ENCODE results near the gene USP28. TPM values are rescaled to one million over a fixed set of nuclear protein-coding genes. Genes with fewer than 3 reads are reported as not detected.
"Not testable (repeated sequence)": the region's sequence is repeated elsewhere in the genome, so short reads cannot be mapped to it uniquely, and the experiment has no call there.

The USP28 gene
- total and polyA plus RNA-seq, 2 donors, result 7.4 to 13.6 TPM

DNA sequence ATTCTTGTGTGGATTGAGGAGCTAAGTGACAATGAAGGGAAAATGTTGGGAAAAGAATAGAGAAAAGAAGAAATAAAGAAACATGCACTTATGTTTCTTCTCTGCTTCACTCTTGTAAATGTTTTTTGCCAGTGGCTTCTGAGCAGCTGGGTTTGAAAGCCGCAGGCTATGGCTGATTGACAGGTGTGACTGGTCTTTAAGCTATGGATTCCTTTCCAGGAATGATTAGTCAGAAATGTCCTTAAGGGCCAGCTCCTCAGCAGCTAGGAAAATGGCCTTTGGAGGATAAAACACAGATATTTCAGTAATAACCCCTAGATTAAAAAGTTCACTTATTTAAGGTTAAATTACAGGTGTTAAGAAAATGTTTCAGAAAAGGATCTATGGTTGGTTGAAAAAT is 6.5 kb upstream of the USP28 start:
- WGBS, result 94% methylated on average over 1 of the region's 1 CpG
- Histone ChIP-seq H3K4me3 (ENCODE audit: low read length in 2 of 2) (no peak overlapping the region), H3K36me3 (ENCODE audit: control insufficient read depth in 2 of 2, insufficient read depth in 2 of 2, low read length in 1 of 2) (no peaks in the 10 kb centered on the region), H3K27ac (ENCODE audit: low read depth in 1 of 2, low read length in 1 of 2) (no peak overlapping the region), H3K4me1 (ENCODE audit: control insufficient read depth in 2 of 2, insufficient read depth in 2 of 2, low read length in 2 of 2) (peaks cover 0 to 5% of the 10 kb centered on the region in 2 donors), H3K27me3 (ENCODE audit: control insufficient read depth in 2 of 2, insufficient read depth in 1 of 2, low read length in 1 of 2) (no peaks in the 10 kb centered on the region), H3K9me3 (ENCODE audit: control insufficient read depth in 2 of 2, insufficient read depth in 1 of 2, low read length in 1 of 2) (peaks cover 0 to 8% of the 10 kb centered on the region in 2 donors)
- no peak for DNase-seq (ENCODE audit: low read depth in 6 of 9, low spot score in 9 of 9)

DNA sequence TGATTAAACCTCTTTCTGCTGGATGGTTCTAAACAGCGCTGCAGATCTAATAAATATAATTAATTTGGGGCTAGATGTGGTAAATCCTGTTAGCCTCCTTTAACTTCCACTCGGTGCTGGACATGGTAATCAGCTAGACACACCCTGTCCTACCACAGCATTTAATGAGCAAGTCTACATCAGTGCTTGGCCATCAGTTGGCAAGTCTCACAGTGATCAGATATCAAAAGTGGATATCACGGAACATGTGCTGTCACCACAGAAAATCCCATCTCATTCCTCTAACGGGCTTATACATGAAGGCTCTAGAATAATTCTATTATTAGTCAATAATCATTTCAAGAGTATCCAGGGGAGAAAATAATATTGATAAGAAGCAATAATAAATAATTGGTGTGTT is 5.6 kb upstream of the USP28 start:
- no peaks in the 10 kb centered on the region for H3K36me3 ChIP-seq (ENCODE audit: control insufficient read depth in 2 of 2, insufficient read depth in 2 of 2, low read length in 1 of 2)
- peaks cover 0 to 5% of the 10 kb centered on the region in 2 donors for H3K4me1 ChIP-seq (ENCODE audit: control insufficient read depth in 2 of 2, insufficient read depth in 2 of 2, low read length in 2 of 2)
- WGBS, result 94% methylated on average over 4 of the region's 4 CpGs
- no peak for DNase-seq (ENCODE audit: low read depth in 6 of 9, low spot score in 9 of 9)
- H3K4me3 ChIP-seq (ENCODE audit: low read length in 2 of 2), result no peak overlapping the region
- H3K27ac ChIP-seq (ENCODE audit: low read depth in 1 of 2, low read length in 1 of 2), result no peak overlapping the region
- peaks cover 0 to 8% of the 10 kb centered on the region in 2 donors for H3K9me3 ChIP-seq (ENCODE audit: control insufficient read depth in 2 of 2, insufficient read depth in 1 of 2, low read length in 1 of 2)
- no peaks in the 10 kb centered on the region for H3K27me3 ChIP-seq (ENCODE audit: control insufficient read depth in 2 of 2, insufficient read depth in 1 of 2, low read length in 1 of 2)

DNA sequence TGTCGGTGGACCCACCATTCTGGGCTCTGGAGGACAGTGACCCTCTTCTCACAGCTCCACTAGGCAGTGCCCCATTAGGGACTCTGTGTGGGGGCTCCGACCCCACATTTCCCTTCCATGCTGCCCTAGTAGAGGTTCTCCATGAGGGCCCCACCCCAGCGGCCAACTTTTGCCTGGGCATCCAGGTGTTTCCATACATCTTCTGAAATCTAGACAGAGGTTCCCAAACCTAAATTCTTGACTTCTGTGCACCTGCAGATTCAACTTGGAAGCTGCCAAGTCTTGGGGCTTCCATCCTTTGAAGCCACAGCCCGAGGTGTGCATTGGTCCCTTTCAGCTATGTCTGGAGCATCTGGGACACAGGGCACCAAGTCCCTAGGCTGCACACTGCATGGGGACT is 4.1 kb upstream of the USP28 start:
- H3K27ac ChIP-seq (ENCODE audit: low read depth in 1 of 2, low read length in 1 of 2); H3K27me3 ChIP-seq (ENCODE audit: control insufficient read depth in 2 of 2, insufficient read depth in 1 of 2, low read length in 1 of 2); H3K4me1 ChIP-seq (ENCODE audit: control insufficient read depth in 2 of 2, insufficient read depth in 2 of 2, low read length in 2 of 2); H3K36me3 ChIP-seq (ENCODE audit: control insufficient read depth in 2 of 2, insufficient read depth in 2 of 2, low read length in 1 of 2); H3K4me3 ChIP-seq (ENCODE audit: low read length in 2 of 2); H3K9me3 ChIP-seq (ENCODE audit: control insufficient read depth in 2 of 2, insufficient read depth in 1 of 2, low read length in 1 of 2); DNase-seq (ENCODE audit: low read depth in 6 of 9, low spot score in 9 of 9): not testable (repeated sequence)
- 96% methylated on average over 4 of the region's 4 CpGs for WGBS

DNA sequence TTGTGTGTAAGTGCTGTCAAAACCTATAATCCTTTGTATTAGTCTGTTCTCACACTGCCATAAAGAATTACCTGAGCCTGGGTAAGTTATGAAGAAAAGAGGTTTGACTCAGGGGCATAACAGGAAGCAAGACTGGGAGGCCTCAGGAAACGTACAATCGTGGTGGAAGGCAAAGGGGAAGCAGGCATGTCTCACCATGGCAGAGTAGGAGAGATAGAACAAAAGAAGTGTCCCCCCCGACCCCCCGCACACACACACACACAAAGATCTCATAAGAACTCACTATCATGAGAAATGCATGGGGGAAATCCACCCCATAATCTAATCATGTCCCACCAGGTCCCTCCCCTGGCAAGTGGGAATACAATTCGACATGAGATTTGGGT is 2.3 kb upstream of the USP28 start:
- DNase-seq (ENCODE audit: low read depth in 6 of 9, low spot score in 9 of 9), result no peak
- 63% methylated on average over 5 of the region's 5 CpGs for WGBS

DNA sequence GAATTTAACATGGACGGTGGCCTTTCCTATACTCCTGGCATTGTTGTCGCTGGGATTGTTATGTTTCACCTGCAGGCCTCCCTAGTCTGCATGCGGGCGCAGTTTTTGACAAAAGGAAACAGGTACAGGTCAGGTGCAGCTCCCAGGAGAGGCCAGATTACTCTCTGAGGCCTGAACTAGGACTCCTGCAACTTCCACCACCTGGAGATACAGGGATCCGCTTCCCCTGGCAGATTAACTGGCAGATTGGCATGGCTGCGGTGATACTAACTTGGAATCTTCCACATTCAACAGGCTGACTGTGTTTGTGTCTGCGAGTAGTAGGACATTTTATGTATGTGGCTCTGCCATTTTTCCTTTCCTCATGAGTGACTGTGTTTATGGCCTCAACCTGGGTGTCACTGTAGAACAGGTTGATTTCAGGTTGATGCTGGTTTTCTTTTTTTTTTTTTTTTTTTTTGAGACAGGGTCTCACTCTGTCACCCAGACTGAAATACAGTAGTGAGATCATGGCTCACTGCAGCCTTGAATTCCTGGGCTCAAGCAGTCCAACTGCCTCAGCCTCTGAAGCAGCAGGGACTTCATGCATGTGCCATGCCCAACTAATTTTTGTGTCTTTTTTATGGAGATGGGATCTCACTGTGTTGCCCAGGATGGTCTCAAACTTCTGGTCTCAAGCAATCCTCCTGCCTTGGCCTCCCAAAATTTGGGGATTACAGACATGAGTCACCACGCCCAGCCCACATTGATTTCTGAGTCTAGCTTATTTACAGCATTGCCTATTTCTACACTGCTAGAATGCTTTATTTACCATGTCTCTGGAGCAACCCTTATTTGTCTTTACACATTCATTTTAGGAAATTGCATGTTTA is 1.7 kb upstream of the USP28 start:
- WGBS, result 98% methylated on average over 8 of the region's 8 CpGs
- Histone ChIP-seq H3K9me3 (ENCODE audit: control insufficient read depth in 2 of 2, insufficient read depth in 1 of 2, low read length in 1 of 2) (peaks cover 0 to 8% of the 10 kb centered on the region in 2 donors), H3K4me1 (ENCODE audit: control insufficient read depth in 2 of 2, insufficient read depth in 2 of 2, low read length in 2 of 2) (peaks cover 2 to 7% of the 10 kb centered on the region in 2 donors), H3K27me3 (ENCODE audit: control insufficient read depth in 2 of 2, insufficient read depth in 1 of 2, low read length in 1 of 2) (no peaks in the 10 kb centered on the region), H3K27ac (ENCODE audit: low read depth in 1 of 2, low read length in 1 of 2) (peak overlapping the region in 1 of 2 donors; percentile 7), H3K36me3 (ENCODE audit: control insufficient read depth in 2 of 2, insufficient read depth in 2 of 2, low read length in 1 of 2) (no peaks in the 10 kb centered on the region), H3K4me3 (ENCODE audit: low read length in 2 of 2) (no peak overlapping the region)
- no peak for DNase-seq (ENCODE audit: low read depth in 6 of 9, low spot score in 9 of 9)

More for the DNA sequence above, 2.3 kb upstream of the USP28 start:
- Histone ChIP-seq H3K36me3 (ENCODE audit: control insufficient read depth in 2 of 2, insufficient read depth in 2 of 2, low read length in 1 of 2) (no peaks in the 10 kb centered on the region), H3K9me3 (ENCODE audit: control insufficient read depth in 2 of 2, insufficient read depth in 1 of 2, low read length in 1 of 2) (peaks cover 0 to 8% of the 10 kb centered on the region in 2 donors), H3K4me1 (ENCODE audit: control insufficient read depth in 2 of 2, insufficient read depth in 2 of 2, low read length in 2 of 2) (peaks cover 2 to 7% of the 10 kb centered on the region in 2 donors), H3K27ac (ENCODE audit: low read depth in 1 of 2, low read length in 1 of 2) (peak overlapping the region in 1 of 2 donors; percentile 7), H3K27me3 (ENCODE audit: control insufficient read depth in 2 of 2, insufficient read depth in 1 of 2, low read length in 1 of 2) (no peaks in the 10 kb centered on the region), H3K4me3 (ENCODE audit: low read length in 2 of 2) (no peak overlapping the region)

DNA sequence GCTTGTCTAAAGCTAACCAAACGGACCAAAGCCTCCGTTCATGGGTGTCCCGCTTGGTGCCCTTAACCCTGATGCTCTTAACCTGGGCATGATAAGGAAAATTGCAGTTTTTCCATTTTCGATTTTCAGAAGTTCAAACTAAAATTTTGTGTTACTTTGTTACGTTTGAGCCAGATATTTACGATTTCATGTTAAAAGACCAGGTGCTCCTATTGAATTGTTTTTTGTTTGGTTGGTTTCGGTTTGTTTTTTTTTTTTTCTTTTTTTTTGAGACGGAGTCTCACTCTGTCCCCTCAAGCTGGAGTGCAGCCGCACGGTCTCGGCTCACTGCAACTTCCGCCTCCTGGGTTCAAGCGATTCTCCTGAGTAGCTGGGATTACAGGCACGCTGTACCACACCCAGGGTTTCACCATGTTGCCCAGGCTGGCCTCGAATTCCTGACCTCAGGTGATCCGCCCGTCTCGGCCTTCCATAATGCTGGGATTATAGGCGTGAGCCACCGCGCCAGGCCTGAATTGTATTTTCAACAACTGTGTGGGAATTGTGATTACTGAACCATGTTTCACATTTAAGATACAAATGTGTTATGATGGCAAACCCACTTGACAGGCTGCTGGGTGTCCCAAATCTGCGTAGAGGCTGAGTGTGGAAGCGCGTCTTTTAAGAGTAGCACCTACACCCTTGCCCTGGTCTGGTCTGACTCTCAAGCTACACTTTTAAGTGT is 864 bp upstream of the USP28 start:
- no peak for DNase-seq (ENCODE audit: low read depth in 6 of 9, low spot score in 9 of 9)
- Histone ChIP-seq H3K4me3 (ENCODE audit: low read length in 2 of 2) (peak overlapping the region; percentile 77 to 90), H3K9me3 (ENCODE audit: control insufficient read depth in 2 of 2, insufficient read depth in 1 of 2, low read length in 1 of 2) (peaks cover 0 to 8% of the 10 kb centered on the region in 2 donors), H3K27ac (ENCODE audit: low read depth in 1 of 2, low read length in 1 of 2) (peak overlapping the region; percentile 69 to 84), H3K4me1 (ENCODE audit: control insufficient read depth in 2 of 2, insufficient read depth in 2 of 2, low read length in 2 of 2) (peaks cover 2 to 7% of the 10 kb centered on the region in 2 donors), H3K27me3 (ENCODE audit: control insufficient read depth in 2 of 2, insufficient read depth in 1 of 2, low read length in 1 of 2) (no peaks in the 10 kb centered on the region), H3K36me3 (ENCODE audit: control insufficient read depth in 2 of 2, insufficient read depth in 2 of 2, low read length in 1 of 2) (no peaks in the 10 kb centered on the region)
- 87% methylated on average over 24 of the region's 24 CpGs for WGBS

DNA sequence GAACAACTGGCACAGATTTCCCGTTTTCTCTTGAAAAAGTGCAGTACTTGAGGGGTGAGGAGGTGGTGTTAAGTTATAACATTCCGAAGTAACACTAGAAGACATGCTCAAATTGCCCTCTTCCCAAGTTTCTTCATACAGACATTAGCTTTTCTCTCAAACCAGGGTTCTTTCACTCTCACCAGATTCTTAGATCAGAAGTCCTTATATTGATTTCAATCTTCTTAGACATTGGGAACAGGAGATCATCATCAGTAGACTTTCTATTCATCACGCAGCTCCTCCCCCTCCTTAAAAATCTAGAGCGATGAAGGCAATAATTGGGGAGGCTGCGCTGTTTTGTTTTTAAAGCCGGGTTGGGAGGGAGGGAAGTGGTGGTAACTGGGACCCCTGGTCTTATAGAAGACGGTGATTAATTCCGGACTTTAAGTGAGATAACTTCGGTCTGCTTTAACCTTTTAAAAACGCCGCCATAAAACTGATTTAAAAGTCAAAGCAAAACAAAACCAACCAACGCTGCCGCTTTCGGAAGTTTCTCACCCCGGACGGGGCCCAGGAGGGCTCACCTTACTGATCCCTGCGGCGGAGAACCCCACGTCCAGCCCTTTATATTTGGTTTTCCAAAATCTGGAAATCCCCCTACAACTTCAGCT is 665 bp downstream of the USP28 start:
- Histone ChIP-seq H3K4me3 (ENCODE audit: low read length in 2 of 2) (peak overlapping the region; percentile 75 to 90), H3K27me3 (ENCODE audit: control insufficient read depth in 2 of 2, insufficient read depth in 1 of 2, low read length in 1 of 2) (no peaks in the 10 kb centered on the region), H3K9me3 (ENCODE audit: control insufficient read depth in 2 of 2, insufficient read depth in 1 of 2, low read length in 1 of 2) (peaks cover 0 to 8% of the 10 kb centered on the region in 2 donors), H3K4me1 (ENCODE audit: control insufficient read depth in 2 of 2, insufficient read depth in 2 of 2, low read length in 2 of 2) (peaks cover 2 to 7% of the 10 kb centered on the region in 2 donors), H3K27ac (ENCODE audit: low read depth in 1 of 2, low read length in 1 of 2) (peak overlapping the region; percentile 4 to 64), H3K36me3 (ENCODE audit: control insufficient read depth in 2 of 2, insufficient read depth in 2 of 2, low read length in 1 of 2) (no peaks in the 10 kb centered on the region)
- DNase-seq (ENCODE audit: low read depth in 6 of 9, low spot score in 9 of 9), result peak in 4 of 9 donors; percentile 5 to 48 (median 12)
- WGBS, result 5% methylated on average over 19 of the region's 19 CpGs

DNA sequence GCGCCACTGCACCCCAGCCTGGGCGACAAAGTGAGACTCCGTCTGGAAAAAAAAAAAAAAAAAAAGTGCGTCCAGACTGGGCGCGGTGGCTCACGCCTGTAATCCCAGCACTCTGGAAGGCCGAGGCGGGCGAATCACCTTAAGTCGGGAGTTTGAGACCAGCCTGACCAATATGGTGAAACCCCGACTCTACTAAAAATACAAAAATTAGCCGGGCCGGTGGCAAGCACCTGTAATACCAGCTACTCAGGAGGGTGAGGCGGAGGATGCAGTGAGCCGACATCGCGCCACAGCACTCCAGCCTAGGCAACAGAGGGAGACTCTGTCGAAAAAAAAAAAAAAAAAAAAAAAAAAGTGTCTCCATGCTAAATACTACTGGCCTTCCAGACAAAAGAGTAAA is 1.3 kb downstream of the USP28 start:
- no peak for DNase-seq (ENCODE audit: low read depth in 6 of 9, low spot score in 9 of 9)
- Histone ChIP-seq H3K36me3 (ENCODE audit: control insufficient read depth in 2 of 2, insufficient read depth in 2 of 2, low read length in 1 of 2) (no peaks in the 10 kb centered on the region), H3K9me3 (ENCODE audit: control insufficient read depth in 2 of 2, insufficient read depth in 1 of 2, low read length in 1 of 2) (peaks cover 0 to 4% of the 10 kb centered on the region in 2 donors), H3K4me1 (ENCODE audit: control insufficient read depth in 2 of 2, insufficient read depth in 2 of 2, low read length in 2 of 2) (peaks cover 2 to 7% of the 10 kb centered on the region in 2 donors), H3K27me3 (ENCODE audit: control insufficient read depth in 2 of 2, insufficient read depth in 1 of 2, low read length in 1 of 2) (no peaks in the 10 kb centered on the region), H3K27ac (ENCODE audit: low read depth in 1 of 2, low read length in 1 of 2) (no peak overlapping the region), H3K4me3 (ENCODE audit: low read length in 2 of 2) (no peak overlapping the region)
- WGBS, result 94% methylated on average over 18 of the region's 19 CpGs

DNA sequence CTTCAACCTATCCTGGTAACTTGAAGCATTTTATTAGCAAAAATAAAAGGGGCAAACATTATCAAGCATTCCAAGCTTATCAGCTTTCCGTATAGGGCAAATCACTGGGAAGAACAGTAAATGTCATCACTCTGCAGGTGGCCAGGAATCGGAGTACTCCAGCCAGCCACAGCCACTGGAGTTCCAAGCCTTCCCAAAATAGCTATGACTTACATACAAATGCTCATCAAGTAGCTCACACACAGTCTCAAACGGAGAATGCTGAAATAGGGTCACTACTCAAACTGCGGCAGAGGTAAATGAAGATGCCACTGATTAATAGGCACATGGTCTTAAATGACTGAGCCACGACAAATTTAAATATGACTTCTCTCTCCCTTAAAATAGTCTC is 2.1 kb downstream of the USP28 start:
- 94% methylated on average over 5 of the region's 5 CpGs for WGBS
- no peaks in the 10 kb centered on the region for H3K36me3 ChIP-seq (ENCODE audit: control insufficient read depth in 2 of 2, insufficient read depth in 2 of 2, low read length in 1 of 2)
- no peak overlapping the region for H3K4me3 ChIP-seq (ENCODE audit: low read length in 2 of 2)
- H3K9me3 ChIP-seq (ENCODE audit: control insufficient read depth in 2 of 2, insufficient read depth in 1 of 2, low read length in 1 of 2), result peaks cover 0 to 3% of the 10 kb centered on the region in 2 donors
- H3K27me3 ChIP-seq (ENCODE audit: control insufficient read depth in 2 of 2, insufficient read depth in 1 of 2, low read length in 1 of 2), result no peaks in the 10 kb centered on the region
- peaks cover 2 to 7% of the 10 kb centered on the region in 2 donors for H3K4me1 ChIP-seq (ENCODE audit: control insufficient read depth in 2 of 2, insufficient read depth in 2 of 2, low read length in 2 of 2)
- no peak for DNase-seq (ENCODE audit: low read depth in 6 of 9, low spot score in 9 of 9)
- H3K27ac ChIP-seq (ENCODE audit: low read depth in 1 of 2, low read length in 1 of 2), result no peak overlapping the region
